ENCODE data around the gene PPP1R1B.
A peak's percentile ranks its signal among the peaks of the same experiment; 100 is the strongest.

PPP1R1B gene

DNA sequence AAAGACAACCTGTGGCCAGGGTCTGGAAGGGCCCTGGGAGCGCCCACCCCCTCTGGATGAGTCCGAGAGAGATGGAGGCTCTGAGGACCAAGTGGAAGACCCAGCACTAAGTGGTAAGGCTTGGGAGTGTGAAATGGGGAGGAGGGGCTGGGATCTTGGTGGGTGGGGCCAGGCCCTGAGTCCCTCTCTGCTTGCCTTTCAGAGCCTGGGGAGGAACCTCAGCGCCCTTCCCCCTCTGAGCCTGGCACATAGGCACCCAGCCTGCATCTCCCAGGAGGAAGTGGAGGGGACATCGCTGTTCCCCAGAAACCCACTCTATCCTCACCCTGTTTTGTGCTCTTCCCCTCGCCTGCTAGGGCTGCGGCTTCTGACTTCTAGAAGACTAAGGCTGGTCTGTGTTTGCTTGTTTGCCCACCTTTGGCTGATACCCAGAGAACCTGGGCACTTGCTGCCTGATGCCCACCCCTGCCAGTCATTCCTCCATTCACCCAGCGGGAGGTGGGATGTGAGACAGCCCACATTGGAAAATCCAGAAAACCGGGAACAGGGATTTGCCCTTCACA lies 8.9 kb downstream of the PPP1R1B start:
- no peak for DNase-seq

DNA sequence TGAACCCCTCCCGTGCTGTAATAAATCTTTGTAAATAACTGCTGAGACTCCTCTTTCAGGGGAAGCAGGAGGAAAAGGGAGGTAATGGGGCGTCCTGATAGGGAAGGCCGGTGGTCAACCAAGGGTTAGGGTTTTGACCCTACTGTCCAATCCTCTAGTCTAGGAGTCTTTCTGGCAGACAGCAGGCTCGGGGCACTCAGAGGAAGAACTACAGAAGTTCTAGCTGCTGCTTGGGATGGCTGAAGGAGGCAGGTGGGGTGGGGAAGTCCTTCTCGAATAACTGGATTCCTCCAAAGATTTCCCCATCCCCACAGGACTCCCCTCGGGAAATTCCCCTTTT lies 9.8 kb downstream of the PPP1R1B start:
- no peak for DNase-seq

DNA sequence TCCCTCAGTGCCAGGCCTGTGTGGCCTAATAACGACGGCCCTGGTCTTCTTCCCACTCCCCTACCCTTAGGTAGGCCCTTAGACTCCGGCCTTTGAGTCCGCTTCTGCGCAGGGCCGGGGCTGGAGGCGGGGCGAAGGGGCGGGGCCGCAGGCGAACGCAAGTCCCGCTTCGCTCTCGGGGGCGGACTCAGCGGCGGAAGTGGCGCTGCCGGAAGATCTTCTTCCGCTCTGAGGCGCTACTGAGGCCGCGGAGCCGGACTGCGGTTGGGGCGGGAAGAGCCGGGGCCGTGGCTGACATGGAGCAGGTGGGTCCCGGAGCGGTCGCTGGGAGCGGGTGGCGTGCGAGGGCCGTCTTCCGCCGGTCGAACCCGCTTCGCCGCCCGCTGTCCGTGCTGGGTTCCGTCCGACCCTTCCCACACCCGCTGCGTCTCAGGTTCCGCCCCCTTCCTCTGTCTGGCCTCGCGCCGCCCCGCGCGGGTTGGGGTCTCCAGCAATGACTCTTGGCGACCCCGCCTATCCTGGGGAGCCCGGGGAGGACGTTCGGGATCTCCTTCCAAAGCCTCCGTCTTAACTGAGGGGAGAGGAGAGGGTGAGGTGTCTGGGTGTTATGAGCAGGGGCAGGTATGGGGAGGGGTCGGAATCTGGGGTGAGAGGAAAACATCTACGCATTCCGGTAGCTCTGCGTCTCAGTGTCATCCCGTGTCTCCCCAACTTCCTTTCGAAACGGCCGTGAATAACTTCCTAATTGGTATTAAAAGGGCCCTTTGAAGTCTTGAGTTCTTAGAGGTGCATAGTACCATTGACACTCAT lies 10.4 kb downstream of the PPP1R1B start, which contains the start of gene STARD3:
Gene STARD3, plus strand, starts transcription at position 218 of the 810 bp plus-strand sequence. CDS start 16,388 bp downstream, outside the sequence.
- DNase-seq: peak; percentile 78

DNA sequence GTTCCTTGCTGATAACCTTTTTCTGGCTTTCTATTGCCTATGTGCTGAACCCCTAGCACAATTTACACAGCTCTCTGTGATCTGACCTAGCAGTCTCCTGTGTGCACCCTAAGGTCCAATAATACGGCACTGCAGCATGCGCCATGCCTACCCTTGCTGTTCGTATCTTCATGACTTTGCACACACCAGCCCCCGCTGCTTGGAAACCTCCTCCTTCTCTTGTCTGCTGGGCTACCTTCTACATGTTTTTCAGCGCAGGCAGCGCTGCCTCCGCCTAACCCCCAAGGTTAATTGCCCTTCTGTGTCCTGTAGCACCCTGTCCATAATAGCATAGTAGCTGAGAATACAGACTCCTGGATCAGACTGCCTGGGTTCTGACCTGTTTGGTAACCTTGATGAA lies 11.6 kb downstream of the PPP1R1B start:
- DNase-seq: no peak

DNA sequence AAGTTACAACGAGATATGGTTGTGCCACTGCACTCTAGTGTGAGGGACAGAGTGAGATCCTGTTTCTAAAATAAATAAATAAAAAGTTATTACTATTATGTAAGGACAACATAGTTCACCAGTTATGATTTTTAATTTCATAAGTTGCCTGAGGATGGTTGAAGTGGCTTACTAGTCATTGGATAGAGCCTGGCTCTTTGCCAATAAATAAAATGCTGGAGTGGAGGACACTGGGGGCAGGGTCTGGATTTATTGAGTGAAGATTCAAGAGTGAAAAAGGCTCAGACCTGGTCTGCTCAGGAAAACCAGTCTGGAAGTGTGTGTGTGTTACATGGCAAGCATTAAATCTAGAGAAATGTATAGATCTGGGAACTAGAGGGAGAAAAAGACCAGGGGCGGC lies 12.3 kb downstream of the PPP1R1B start:
- no peak for DNase-seq

DNA sequence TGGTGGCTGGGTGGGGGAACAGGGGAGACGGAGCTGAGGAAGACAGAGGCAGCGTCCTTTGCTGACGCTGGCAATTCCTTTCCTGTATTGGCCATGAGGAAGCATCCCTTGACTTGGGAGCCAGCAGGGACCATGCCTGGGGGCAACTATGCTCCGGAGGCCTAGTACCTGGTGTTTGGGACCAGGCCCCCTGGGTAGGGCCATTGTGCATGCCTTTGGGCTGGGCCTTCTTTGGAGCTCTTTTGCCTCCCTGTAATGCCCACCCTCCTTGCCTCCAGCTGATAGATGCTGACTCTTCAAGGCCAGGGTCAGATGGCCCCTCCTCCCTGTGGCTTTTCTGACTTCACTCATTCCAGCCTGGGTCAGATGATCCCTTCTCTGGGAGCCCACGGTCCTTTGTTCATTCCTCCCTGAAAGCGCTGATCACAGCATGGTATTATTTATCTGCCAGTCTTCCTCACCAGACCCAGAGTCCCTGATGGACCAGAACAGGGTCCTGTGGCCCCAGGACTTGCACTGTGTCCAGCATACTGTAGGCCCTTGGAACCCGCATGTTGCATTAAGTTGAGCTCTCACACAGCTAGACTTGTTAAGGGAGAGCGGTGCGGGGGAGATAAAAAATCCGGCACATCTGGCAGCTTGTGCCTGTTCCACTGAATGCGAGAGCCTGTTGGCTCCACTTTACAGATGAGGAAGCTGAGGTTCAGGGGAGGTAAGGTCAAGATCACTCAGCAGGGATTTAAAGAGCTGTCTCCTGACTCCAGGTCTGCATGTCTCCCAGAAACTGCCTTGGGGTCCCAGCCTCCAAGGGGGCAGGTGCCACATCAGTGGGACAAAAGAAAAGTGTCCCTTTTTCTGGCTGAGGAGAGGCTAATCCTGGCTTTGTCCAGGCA lies 13.1 kb downstream of the PPP1R1B start:
- no peak for DNase-seq

DNA sequence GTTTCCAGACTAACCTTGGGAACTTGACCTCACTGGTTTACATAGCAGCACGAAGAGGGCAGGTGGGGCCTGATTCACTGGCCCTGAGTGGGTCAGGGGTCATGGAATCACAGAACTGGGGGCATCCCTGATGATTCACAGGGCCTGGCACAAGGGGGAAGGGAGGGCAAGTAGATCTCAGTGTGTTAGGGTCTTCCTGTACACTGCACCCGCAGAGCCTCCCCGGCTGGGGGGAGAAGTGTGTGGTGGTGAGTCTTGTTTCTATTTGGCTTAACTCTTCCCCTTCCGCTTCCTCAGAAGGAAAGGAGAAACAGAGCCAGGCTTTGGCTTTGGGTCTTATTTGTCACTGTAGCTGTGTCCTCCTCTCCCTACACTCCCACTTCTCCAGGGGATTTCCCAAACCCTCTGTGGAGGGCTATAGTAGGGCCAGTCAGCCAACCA lies 13.9 kb downstream of the PPP1R1B start:
- DNase-seq: no peak

DNA sequence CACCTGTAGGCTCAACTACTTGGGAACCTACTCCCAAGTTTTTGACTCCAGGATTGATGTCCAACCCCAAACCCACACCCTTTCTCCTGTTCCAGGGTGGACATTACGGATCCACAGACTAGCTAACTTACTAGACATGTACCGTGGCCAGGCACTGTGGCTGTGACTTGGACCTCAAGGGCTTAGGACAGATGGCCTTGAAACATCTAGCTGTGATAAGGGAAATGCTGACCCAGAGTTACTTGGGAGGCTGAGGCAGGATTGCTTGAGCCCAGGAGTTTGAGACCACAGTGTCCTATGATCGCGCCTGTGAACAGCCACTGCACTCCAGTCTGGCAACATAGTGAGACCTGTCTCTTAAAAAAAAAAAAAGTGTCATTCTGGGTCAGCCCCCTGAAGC lies 14.3 kb downstream of the PPP1R1B start:
- DNase-seq: no peak

DNA sequence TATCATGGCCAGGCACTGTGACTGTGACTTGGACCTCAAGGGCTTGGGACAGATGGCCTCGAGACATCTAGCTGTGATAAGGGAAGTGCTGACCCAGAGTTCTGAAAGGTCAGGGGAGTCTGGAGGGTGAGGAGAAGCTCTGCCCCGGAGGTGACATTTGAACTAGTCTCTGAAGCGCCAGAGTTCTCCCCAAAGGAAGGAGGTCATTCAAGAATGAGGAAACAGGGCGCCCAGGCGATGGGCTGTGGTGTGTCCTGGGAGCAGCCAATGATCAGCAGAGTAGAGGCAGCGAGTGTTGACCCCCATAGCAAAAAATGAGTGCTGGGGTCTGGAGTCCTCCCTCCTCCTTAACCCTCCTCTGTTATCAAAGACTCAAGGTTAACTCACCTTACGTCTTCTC lies 15.1 kb downstream of the PPP1R1B start:
- no peak for DNase-seq

DNA sequence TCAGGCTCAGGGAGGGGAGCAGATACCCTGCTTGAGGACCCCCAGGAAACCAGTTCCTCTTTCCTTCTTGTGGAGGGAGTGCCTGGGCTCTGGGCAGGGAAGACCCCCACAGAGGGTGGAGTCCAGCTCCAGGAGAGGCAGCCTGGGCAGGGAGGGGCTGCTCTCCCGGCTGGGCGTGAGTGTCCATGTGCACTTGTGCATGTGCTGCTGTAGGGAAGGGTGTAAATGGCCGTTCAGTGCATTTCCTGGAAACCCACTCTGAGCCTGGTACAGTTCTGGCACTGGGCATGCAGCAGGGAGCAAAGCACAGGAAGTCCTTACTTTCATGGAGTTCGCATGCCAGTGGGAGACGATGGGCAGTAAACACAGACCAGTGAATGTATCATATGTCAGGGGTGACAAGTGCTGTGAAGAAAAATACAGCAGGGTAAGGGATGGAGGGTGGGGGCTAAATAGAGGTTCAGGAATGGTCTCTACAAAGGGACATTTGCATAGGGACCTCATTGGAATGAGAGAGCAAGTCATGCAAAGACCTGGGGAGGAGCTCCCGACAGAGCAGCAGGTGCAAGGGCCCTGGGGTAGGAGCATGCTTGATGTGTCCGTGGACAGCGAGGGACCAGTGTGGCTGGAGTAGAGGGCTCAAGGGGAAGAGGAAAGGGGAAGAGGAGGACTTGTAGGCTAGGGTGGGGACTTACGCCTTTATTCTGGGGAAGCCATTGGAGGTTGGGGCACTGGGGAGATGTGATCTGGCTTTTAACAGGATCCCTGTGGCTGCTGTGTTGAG lies 15.7 kb downstream of the PPP1R1B start:
- no peak for DNase-seq

DNA sequence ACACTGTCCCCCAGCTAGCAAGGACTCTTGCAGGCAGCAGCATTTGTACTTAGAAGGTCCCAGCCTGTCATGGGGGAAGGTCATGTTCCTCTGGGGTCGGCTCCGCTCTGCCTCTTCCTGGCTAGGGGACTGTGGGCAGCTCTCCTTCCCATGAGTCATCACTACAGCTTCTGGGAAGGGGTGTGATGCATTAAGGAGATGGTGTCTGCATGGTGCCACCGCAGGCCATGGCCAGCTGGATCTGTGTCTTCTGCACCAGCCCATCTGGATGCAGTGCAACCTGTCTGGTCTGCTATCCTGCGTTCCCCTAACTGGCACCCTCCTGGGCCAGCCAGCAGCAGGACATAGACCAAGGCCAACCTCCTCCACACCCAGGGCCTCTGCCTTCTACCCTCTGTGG lies 16.5 kb downstream of the PPP1R1B start:
- no peak for DNase-seq

DNA sequence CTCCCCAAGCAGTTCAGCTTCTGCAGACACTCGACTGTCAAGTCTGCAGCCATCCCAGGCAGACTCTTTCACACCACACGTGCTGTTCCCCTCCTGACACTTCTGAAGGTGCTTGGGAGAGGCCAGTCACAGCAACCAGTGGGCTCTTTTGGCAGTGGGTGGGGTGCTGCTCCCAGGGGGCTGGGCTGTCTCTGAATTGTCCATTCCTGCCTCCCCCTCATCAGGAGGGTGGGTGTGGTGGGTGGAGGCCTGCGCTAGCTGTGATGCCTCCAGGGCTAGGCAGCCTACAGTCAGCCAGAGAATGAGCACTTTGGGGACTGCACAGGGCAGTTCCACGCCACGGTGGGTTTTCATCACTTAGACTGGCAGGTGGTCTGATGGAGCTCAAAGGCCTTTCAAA lies 20.5 kb downstream of the PPP1R1B start:
- no peak for DNase-seq

DNA sequence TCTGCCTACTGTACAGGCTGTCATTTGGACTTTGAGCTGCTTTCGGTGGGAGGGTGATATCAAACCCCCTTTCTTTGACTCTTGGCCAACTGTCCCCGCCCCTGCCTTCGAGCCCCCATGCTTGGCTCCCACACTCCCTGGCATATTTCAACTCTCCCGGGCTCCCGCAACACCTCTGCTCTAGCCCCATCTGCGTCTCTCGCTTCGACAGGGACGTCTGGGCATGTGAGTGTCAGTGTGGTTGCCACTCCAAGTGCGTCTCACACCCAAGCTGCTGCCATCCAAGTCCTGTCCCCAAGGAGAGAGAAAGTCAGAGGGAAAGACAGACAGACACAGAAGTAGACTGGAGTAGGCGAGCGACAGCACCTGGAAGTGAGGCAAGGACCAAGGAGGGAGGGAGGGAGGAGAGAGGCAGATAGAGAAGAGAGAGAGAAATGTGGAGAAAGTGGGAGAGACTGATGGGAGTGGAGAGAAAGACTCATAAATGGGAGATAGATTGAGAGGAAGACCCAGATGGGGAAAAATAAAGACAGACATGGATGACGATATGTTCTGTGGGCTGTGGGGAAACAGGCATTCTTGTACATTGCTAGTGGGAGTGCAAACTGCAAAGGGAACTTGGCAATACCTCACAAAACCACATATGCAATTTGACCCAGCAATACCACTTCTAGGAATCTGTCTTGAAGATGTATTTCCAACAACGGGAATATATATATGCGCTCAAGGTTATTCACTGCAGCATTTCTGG lies 22.0 kb downstream of the PPP1R1B start:
- no peak for DNase-seq

DNA sequence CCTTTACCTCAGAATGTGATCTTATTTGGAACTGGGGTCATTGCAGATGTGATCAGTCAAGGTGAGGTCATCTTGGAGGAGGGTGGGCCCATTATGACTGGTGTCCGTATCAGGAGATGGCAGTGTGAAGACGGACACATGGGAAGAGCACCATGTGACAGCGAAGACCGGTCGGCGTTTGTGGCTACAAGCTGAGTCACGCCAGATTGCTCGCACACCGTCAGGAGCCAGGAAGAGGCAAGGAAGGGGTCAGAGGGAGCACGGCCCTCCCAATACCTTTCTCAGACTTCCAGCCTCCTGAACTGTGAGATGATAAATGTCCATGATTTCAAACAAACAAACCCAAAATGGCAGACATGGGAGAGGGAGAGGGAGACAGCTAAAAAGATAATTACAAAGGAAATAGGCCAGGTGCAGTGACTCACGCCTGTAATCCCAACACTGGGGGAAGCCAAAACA lies 23.4 kb downstream of the PPP1R1B start:
- no peak for DNase-seq

DNA sequence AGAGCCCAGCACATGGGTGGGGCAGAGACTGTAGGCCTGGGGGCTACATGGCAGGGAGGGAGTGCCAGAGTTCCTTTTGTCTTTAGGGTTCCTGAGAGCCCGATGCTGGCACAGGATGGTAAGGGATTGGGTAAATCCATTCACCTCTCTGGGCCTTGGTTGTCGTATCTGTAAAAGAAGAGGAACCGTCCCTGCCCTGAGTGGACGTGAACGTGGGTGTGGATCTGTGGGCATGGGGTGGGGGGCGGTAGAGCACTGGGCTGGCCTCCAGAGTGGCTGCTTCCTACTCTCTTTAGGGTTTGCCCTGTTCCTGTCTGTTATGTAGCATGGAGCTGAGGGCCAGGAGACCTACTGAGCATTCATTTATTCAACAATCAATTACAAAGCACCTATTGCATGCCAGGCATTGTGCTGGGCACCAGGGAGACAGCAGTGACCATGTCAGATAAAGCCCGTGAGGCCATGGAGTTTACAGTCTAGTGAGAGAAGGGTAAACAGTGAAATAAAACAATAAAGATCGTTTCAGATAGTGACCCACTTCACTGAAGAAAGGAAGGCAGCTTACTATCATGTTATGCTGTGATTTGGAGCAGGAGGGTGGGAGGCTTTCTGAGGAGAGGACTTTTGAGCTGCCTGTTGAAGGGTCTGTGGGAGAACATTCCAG lies 25.3 kb downstream of the PPP1R1B start:
- no peak for DNase-seq

DNA sequence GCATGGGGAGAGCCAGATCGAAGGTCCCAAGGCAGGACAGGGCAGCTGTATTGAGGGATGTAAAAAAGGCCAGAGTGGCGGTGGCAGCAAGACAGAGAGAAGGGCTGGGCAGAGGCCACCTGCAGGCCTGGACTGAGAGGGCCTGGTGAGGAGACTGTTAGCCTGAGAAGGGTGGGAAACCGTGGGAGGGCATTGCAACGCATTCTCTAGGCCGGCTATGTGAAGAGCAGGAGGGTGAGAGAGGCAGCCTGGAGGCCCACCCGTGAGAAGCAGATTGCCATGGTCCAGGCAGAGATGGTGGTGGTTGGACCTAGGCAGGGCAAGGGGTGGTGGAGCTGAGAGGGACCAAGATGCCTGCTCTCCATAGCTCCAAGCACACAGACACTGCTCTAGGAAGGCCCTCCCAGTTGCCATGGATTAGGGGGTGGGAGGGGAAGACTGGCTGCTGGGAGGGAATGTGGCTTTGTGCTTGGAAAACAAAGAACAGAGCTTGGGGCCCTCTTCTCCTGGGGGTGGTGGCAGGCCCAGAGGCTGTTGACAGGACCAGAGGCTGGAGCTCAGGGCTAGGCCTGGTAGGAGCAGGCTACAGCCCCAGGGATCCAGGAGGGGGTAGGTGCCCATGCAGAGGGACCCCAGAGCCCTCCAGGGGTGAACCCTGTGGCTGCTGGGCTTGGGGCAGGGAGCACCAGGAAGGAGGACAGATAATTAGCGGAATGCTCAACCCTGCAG lies 26.0 kb downstream of the PPP1R1B start:
- no peak for DNase-seq

DNA sequence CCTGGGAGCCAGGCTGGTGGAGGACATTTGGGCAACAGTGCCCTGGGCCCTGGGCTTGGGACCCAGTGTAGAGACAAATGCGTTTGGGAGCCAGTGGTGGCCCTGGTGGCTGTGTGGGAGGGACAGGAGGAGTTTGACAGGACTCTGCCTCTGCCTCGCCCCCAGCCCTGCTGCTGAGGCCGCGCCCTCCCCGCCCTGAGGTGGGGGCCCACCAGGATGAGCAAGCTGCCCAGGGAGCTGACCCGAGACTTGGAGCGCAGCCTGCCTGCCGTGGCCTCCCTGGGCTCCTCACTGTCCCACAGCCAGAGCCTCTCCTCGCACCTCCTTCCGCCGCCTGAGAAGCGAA lies 26.5 kb downstream of the PPP1R1B start:
- DNase-seq: no peak

DNA sequence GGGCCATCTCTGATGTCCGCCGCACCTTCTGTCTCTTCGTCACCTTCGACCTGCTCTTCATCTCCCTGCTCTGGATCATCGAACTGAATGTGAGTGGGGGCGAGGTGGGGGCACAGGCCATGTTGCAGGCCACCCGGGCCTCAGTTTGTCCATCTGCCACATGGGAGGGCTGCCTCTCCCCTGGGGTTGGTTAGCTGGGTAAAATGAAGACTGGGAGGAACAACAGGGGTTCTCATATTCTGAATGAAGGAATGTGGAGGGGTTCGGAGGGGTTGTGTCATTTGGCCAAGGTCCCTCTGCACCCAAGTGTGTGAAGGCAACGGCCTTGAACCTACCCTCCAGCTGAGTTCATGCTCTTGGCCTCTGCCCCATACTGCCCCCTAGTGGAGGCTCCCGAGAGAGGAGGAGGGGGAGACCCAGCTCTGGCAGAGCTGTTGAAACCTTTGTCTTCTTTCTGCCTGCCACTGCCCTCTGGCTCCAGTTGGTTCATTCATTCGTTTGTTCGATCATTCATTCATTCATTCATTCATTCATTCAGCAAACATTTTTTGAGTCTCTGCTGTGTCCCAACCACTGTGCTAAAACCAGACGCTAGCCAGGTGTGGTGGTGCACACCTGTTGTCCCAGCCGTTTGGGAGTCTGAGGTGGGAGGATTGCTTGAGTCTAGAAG lies 27.0 kb downstream of the PPP1R1B start:
- DNase-seq: peak; percentile 24

DNA sequence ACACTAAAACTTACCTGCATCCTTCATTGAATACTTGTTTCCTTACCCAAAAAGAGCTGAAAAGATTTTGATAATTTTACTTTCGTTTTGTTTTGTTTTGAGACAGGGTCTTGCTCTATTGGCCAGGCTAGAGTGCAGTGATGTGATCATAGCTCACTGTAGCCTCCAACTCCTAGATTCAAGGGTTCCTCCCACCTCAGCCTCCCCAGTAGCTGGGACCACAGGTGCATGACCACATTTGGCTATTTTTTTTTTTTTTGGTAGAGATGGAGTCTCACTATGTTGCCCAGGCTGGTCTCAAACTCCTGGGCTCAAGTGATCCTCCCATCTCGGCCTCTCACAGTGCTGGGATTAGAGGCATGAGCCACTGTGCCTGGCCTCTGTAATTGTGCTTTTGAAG lies 28.4 kb downstream of the PPP1R1B start:
- no peak for DNase-seq

DNA sequence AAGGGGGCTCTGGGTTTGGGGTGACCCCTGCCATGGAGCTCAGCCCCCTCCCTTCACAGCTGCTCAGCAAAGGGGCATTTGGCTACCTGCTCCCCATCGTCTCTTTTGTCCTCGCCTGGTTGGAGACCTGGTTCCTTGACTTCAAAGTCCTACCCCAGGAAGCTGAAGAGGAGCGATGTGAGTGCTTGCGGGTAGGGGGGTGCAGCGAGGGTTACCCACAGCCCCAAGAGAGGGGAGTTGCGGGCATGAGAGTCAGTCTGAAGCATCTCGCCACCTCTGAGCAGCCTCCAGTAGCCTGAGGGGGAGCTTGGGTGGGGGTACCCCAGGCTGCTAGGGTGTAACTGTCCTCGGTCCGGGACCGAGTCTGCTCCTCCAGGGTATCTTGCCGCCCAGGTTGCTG lies 31.6 kb downstream of the PPP1R1B start:
- no peak for DNase-seq
